ENCODE measurements around the gene ST6GALNAC1. TPM values are rescaled to one million over a fixed set of nuclear protein-coding genes. Genes with fewer than 3 reads are reported as not detected.

Gene ST6GALNAC1
- total RNA-seq, 2 experiments from 2014 or later, result 1.8 to 2.5 TPM

- CTCF ChIA-PET, result no interaction called here
Observed at GRCh38 chr17:76687298-76688164, 44.0 kb upstream of the ST6GALNAC1 start.

DNA sequence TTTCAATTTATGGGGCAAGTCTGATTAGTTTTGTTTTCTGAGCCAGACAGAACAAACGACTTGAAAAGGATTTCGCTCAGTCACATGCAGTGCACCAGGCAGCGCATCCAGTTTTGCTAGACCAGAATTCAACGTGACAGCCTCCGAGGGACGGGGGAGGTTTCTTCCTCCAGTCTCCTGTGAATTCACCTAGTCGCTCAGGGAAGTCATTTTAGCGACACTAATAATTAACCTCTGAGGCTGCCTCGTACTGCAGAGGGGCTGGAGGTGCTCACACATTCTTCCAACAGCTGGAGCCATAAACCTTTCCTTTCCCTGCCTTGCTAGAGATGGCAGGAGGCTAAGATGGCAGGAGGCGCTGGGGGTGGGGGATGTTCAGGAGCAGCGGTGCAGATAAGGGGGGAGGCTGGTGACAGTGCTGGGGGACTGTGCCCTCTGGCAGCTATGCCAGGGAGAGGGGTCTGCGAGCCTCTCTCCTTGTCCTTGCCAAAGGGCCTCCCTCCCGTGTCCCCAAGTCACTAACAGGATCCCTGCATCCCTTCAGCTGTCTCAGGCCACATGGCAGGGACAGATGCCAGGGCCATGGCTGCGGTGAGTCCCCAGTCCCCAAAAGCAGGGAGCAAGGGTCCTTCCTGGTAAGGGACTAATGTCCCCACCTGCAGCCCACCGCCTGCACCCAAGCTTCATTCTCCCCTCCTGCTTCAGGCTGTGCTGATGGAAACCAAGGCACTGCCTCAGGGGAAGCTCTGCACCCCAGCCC lies 43.2 kb upstream of the ST6GALNAC1 start:
- TF ChIP-seq, protein P1, sequence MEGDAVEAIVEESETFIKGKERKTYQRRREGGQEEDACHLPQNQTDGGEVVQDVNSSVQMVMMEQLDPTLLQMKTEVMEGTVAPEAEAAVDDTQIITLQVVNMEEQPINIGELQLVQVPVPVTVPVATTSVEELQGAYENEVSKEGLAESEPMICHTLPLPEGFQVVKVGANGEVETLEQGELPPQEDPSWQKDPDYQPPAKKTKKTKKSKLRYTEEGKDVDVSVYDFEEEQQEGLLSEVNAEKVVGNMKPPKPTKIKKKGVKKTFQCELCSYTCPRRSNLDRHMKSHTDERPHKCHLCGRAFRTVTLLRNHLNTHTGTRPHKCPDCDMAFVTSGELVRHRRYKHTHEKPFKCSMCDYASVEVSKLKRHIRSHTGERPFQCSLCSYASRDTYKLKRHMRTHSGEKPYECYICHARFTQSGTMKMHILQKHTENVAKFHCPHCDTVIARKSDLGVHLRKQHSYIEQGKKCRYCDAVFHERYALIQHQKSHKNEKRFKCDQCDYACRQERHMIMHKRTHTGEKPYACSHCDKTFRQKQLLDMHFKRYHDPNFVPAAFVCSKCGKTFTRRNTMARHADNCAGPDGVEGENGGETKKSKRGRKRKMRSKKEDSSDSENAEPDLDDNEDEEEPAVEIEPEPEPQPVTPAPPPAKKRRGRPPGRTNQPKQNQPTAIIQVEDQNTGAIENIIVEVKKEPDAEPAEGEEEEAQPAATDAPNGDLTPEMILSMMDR (IDR thresholded peaks at IDR 0.05), result no peak
- Histone ChIP-seq H3K27me3 (ENCODE audit: control insufficient read depth in 1 of 2, insufficient read depth in 2 of 2, low read length in 2 of 2) (no peaks in the 10 kb centered on the region), H3K9me3 (ENCODE audit: control insufficient read depth in 1 of 2, insufficient read depth in 1 of 2, low read length in 2 of 2) (no peaks in the 10 kb centered on the region), H3K27ac (ENCODE audit: low read depth in 1 of 2, low read length in 2 of 2) (no peak overlapping the region), H3K4me3 (ENCODE audit: low read length) (no peak overlapping the region), H3K36me3 (ENCODE audit: insufficient read depth, low read length) (no peaks in the 10 kb centered on the region), H3K4me1 (ENCODE audit: insufficient read depth, low read length) (peaks cover 16% of the 10 kb centered on the region)
- H3K4me3 Mint-ChIP-seq, result no peak overlapping the region
- no peaks in the 10 kb centered on the region for H3K9me3 Mint-ChIP-seq
- no peak for ATAC-seq (ENCODE audit: poor library complexity)
- H3K4me1 Mint-ChIP-seq (ENCODE audit: low read depth), result peaks cover 5% of the 10 kb centered on the region
- POLR2A ChIA-PET, result no interaction called here
- CTCF ChIA-PET, result no interaction called here
- H3K27me3 Mint-ChIP-seq, result no peaks in the 10 kb centered on the region
- intact Hi-C loops (cut with DNase I, micrococcal nuclease), result no loop called here
- DNase-seq, result no peak
- H3K27ac Mint-ChIP-seq, result no peak overlapping the region
- H3K36me3 Mint-ChIP-seq (ENCODE audit: low read depth), result no peaks in the 10 kb centered on the region

More at GRCh38 chr17:76687298-76688164, 44.0 kb upstream of the ST6GALNAC1 start:
- H3K36me3 ChIP-seq (ENCODE audit: insufficient read depth, low read length), result no peaks in the 10 kb centered on the region
- TF ChIP-seq, protein P1 (IDR thresholded peaks at IDR 0.05), result no peak
- no peak for ATAC-seq (ENCODE audit: poor library complexity)
- no peaks in the 10 kb centered on the region for H3K9me3 ChIP-seq (ENCODE audit: control insufficient read depth in 1 of 2, insufficient read depth in 1 of 2, low read length in 2 of 2)
- H3K4me1 ChIP-seq (ENCODE audit: insufficient read depth, low read length), result peaks cover 8% of the 10 kb centered on the region
- POLR2A ChIA-PET, result no interaction called here
- no peak overlapping the region for H3K27ac ChIP-seq (ENCODE audit: low read depth in 1 of 2, low read length in 2 of 2)
- no peaks in the 10 kb centered on the region for H3K27me3 ChIP-seq (ENCODE audit: control insufficient read depth in 1 of 2, insufficient read depth in 2 of 2, low read length in 2 of 2)
- H3K4me3 ChIP-seq (ENCODE audit: low read length), result no peak overlapping the region
- Mint-ChIP-seq H3K27me3 (no peaks in the 10 kb centered on the region), H3K4me3 (no peak overlapping the region), H3K4me1 (ENCODE audit: low read depth) (no peaks in the 10 kb centered on the region), H3K9me3 (no peaks in the 10 kb centered on the region), H3K27ac (no peak overlapping the region), H3K36me3 (ENCODE audit: low read depth) (no peaks in the 10 kb centered on the region)
- DNase-seq, result no peak
- intact Hi-C loops (cut with DNase I, micrococcal nuclease), result no loop called here

DNA sequence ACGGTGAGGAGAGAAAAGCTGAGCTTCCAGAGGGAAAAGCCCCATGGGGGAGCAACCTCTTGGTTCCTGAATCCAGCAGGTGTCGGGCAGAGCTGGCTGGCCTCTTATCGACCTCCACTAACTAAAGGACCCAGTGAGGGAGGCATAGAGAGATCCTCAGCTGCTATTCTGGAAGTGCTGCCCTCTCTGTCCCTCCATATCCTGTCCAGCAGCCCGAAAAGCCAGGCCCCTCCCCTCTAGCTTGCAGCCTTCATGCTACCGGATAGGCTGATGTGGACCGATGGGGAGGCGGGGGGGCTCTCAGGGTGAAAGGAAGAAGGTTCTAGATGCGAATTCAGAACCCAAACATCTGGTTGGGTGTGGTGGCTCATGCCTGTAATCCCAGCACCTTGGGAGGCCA lies 42.3 kb upstream of the ST6GALNAC1 start:
- CTCF ChIA-PET, result no interaction called here
- Mint-ChIP-seq H3K9me3 (no peaks in the 10 kb centered on the region), H3K27me3 (no peaks in the 10 kb centered on the region), H3K4me3 (no peak overlapping the region), H3K36me3 (ENCODE audit: low read depth) (no peaks in the 10 kb centered on the region), H3K27ac (no peak overlapping the region), H3K4me1 (ENCODE audit: low read depth) (peaks cover 11% of the 10 kb centered on the region)
- ATAC-seq (ENCODE audit: poor library complexity), result no peak
- POLR2A ChIA-PET, result no interaction called here
- TF ChIP-seq, protein P1 (IDR thresholded peaks at IDR 0.05), result no peak
- peaks cover 25% of the 10 kb centered on the region for H3K4me1 ChIP-seq (ENCODE audit: insufficient read depth, low read length)
- no peaks in the 10 kb centered on the region for H3K27me3 ChIP-seq (ENCODE audit: control insufficient read depth in 1 of 2, insufficient read depth in 2 of 2, low read length in 2 of 2)
- intact Hi-C loops (cut with DNase I, micrococcal nuclease), result no loop called here
- DNase-seq, result no peak
- H3K4me3 ChIP-seq (ENCODE audit: low read length), result no peak overlapping the region
- no peaks in the 10 kb centered on the region for H3K36me3 ChIP-seq (ENCODE audit: insufficient read depth, low read length)
- H3K27ac ChIP-seq (ENCODE audit: low read depth in 1 of 2, low read length in 2 of 2), result no peak overlapping the region
- H3K9me3 ChIP-seq (ENCODE audit: control insufficient read depth in 1 of 2, insufficient read depth in 1 of 2, low read length in 2 of 2), result no peaks in the 10 kb centered on the region

Data from CD4-positive, alpha-beta T cell (primary cell).